HepG2 (cell line): ENCODE results near the gene HSDL2.

Source experiments
- RBM22 ChIP-seq: fragments of 200-400 bp; formaldehyde crosslinking; optimal IDR thresholded peaks from 2 replicates; pipeline ENCODE3; 2017; ENCODE audit warnings: mild to moderate bottlenecking, low read length, moderate library complexity
- ZFP36L1 ChIP-seq: sonication (generic); formaldehyde crosslinking; IDR thresholded peaks from 2 replicates; pipeline ENCODE4 v1.8.0; 2022; ENCODE audit warnings: mild to moderate bottlenecking, missing genetic modification reagents, moderate library complexity
- ZSCAN30 ChIP-seq: sonication (generic); formaldehyde crosslinking; IDR thresholded peaks from 2 replicates; pipeline ENCODE4 v1.5.0; 2020; ENCODE audit warnings: mild to moderate bottlenecking, missing genetic modification reagents
- TF ChIP-seq, protein P1 (sequence below): sonication (generic); formaldehyde crosslinking; IDR thresholded peaks from 2 replicates; pipeline ENCODE4 v1.5.0; 2020; ENCODE audit warnings: mild to moderate bottlenecking, missing genetic modification reagents, moderate library complexity

DNA sequence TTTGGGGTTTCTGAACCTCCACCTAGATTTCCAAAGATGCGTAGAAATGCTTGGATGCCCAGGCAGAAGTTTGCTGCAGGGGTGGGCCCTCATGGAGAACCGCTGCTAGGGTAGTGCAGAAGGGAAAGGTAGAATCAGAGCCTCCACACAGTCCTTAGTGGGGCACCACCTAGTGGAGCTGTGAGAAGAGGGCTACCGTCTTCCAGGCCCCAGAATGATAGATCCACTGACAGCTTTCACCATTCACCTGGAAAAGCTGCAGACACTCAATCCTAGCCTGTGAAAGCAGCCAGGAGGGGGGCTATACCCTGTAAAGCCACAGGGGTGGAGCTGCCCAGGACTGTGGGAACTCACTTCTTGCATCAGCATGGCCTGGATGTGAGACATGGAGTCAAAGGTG lies 13.3 kb upstream of the HSDL2 start:
- TF ChIP-seq ZSCAN30 (CRISPR knock-in tag) (no peak), RBM22 (no peak), ZFP36L1 (CRISPR knock-in tag) (no peak)
- TF ChIP-seq, protein P1, sequence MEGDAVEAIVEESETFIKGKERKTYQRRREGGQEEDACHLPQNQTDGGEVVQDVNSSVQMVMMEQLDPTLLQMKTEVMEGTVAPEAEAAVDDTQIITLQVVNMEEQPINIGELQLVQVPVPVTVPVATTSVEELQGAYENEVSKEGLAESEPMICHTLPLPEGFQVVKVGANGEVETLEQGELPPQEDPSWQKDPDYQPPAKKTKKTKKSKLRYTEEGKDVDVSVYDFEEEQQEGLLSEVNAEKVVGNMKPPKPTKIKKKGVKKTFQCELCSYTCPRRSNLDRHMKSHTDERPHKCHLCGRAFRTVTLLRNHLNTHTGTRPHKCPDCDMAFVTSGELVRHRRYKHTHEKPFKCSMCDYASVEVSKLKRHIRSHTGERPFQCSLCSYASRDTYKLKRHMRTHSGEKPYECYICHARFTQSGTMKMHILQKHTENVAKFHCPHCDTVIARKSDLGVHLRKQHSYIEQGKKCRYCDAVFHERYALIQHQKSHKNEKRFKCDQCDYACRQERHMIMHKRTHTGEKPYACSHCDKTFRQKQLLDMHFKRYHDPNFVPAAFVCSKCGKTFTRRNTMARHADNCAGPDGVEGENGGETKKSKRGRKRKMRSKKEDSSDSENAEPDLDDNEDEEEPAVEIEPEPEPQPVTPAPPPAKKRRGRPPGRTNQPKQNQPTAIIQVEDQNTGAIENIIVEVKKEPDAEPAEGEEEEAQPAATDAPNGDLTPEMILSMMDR (CRISPR knock-in tag) = peak; percentile 69
